ENCODE results near the gene YY1.

DNA sequence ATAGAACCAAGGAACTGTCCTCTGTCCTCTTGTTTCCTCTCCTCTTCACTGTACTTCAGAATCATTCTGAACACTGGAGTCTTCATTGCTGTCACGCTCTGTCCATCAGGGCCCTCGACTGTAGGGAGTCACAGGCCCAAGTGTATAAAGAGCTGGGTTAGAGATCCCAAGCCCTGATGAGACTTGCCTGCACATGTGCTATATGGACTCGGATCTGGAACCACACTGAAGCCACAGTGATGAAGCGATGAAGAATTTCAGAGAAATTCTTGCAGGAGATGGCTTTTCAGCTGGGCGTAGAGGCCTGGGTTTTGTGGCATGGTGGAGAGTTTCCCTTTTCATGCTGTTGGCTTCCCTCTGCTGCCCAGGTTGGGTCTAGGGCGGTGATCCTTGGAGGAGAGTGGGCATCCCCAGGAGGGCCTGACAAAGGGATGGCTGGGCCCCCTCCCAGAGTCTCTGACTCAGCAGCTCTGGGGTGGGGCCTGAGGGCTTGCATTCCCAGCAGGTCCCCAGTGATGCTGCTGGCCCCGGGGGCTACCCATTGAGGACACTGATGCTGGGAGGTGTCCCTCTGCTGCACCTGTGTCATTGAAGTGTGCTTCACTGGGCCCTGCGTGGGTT, 39.6 kb upstream of the YY1 start:
- TF ChIP-seq, protein P1, sequence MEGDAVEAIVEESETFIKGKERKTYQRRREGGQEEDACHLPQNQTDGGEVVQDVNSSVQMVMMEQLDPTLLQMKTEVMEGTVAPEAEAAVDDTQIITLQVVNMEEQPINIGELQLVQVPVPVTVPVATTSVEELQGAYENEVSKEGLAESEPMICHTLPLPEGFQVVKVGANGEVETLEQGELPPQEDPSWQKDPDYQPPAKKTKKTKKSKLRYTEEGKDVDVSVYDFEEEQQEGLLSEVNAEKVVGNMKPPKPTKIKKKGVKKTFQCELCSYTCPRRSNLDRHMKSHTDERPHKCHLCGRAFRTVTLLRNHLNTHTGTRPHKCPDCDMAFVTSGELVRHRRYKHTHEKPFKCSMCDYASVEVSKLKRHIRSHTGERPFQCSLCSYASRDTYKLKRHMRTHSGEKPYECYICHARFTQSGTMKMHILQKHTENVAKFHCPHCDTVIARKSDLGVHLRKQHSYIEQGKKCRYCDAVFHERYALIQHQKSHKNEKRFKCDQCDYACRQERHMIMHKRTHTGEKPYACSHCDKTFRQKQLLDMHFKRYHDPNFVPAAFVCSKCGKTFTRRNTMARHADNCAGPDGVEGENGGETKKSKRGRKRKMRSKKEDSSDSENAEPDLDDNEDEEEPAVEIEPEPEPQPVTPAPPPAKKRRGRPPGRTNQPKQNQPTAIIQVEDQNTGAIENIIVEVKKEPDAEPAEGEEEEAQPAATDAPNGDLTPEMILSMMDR (conservative IDR thresholded peaks at IDR 0.05; ENCODE audit: low read length): no peak
- TF ChIP-seq EZH2phosphoT487 (IDR thresholded peaks at IDR 0.05; ENCODE audit: borderline replicate concordance): no peak

All from Loucy (cell line).